ENCODE measurements around the gene ZDHHC16.

ZDHHC16 gene

DNA sequence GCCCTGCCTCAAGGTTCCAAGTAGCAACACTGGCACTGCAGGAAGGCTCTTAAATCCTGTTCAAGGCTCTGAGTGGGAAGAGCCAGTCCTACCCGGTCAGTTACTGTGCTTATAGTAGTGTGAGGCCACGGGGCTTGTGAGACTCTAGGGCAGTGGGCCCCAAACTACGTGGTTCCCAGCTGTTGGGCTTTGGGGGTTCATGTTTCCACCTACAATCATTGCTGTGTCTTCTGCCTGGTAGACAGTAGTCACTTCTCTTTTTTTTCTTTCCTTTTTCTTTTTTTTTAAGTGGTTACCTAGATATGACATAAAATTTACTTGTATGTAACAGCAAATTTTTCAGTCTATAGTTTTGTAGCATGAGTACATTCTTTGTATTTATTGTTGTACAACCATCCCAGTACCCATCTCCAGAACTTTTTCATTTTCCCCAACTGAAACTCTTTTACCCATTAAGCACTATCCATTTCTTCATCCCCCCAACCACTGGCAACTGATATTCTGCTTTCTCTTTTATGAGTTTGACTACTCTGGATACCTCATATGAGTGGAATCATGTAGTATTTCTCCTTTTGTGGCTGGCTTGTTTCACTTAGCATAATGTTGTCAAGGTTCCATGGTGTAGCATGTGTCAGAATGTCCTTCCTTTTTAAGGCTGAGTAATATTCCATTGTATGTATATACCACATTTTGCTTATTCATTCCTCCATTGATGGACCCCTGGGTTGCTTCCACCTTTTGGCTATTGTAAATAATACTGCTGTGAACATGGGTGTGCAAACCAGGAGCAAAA lies 60.4 kb downstream of the ZDHHC16 start:
- DNase-seq (ENCODE audit: low read depth in 1 of 2, low spot score in 1 of 2) = no peak

All from stimulated activated CD4-positive, alpha-beta T cell treated with anti-CD3 and anti-CD28 coated beads, Interleukin-15, amount 100 ng/mL, for 1 hour (primary cell).